Mesothelial cell of epicardium (in vitro differentiated cells): ENCODE results near the gene GPR155. TPM values are rescaled to one million over a fixed set of nuclear protein-coding genes. Genes with fewer than 3 reads are reported as not detected.
"Not testable (repeated sequence)": the region's sequence is repeated elsewhere in the genome, so short reads cannot be mapped to it uniquely, and the experiment has no call there.

Experiments used
- DNase-seq, 2 experiments: peaks; one replicate each; pipeline ENCODE4 v3.0.0; 2021; ENCODE audit warnings: low spot score in 2 of 2; ENCODE audit not compliant: unreplicated experiment in 2 of 2
- H3K27ac Mint-ChIP-seq: 2 replicates; pipeline ENCODE4 v1.8.0; 2021; ENCODE audit warnings: mixed read lengths
- H3K27me3 Mint-ChIP-seq: 2 replicates; pipeline ENCODE4 v1.8.0; 2021; ENCODE audit warnings: low read depth, mixed read lengths
- H3K36me3 Mint-ChIP-seq: 2 replicates; pipeline ENCODE4 v1.8.0; 2021; ENCODE audit warnings: mixed read lengths
- H3K4me1 Mint-ChIP-seq: 2 replicates; pipeline ENCODE4 v1.8.0; 2021; ENCODE audit warnings: mixed read lengths
- H3K4me3 Mint-ChIP-seq: 2 replicates; pipeline ENCODE4 v1.8.0; 2021; ENCODE audit warnings: mild to moderate bottlenecking, moderate library complexity, mixed read lengths
- H3K9me3 Mint-ChIP-seq: 2 replicates; pipeline ENCODE4 v1.8.0; 2021; ENCODE audit warnings: mixed read lengths
- CTCF ChIP-seq: fragments of 200-600 bp; sonication (generic); IDR thresholded peaks from one replicate; pipeline ENCODE4 v1.5.0; 2021; ENCODE audit warnings: antibody characterized with exemption; ENCODE audit not compliant: unreplicated experiment
- total RNA-seq: library from RNA; stranded (reverse); gene quantifications from 3 replicates; pipeline ENCODE4 v1.2.1, GENCODE V29; 2021

Gene GPR155
- total RNA-seq, 1 donor from 2014 or later = 4.4 TPM

GRCh38 chr2:174495365-174496012 lies 8.7 kb upstream of the GPR155 start:
- Mint-ChIP-seq H3K4me3 (no peak overlapping the region), H3K27me3 (no peaks in the 10 kb centered on the region), H3K9me3 (no peaks in the 10 kb centered on the region), H3K4me1 (peaks cover 10% of the 10 kb centered on the region), H3K36me3 (no peaks in the 10 kb centered on the region), H3K27ac (peak overlapping the region; percentile 25)
- no peak for TF ChIP-seq CTCF
- no peak for DNase-seq

- DNase-seq = no peak
- H3K4me3 Mint-ChIP-seq = no peak overlapping the region
- no peak for TF ChIP-seq CTCF
- H3K27me3 Mint-ChIP-seq = peaks cover 2% of the 10 kb centered on the region
- H3K9me3 Mint-ChIP-seq = peaks cover 3% of the 10 kb centered on the region
- peaks cover 10% of the 10 kb centered on the region for H3K4me1 Mint-ChIP-seq
- no peak overlapping the region for H3K27ac Mint-ChIP-seq
- no peaks in the 10 kb centered on the region for H3K36me3 Mint-ChIP-seq
Measured at GRCh38 chr2:174493549-174494331, 6.9 kb upstream of the GPR155 start.

GRCh38 chr2:174492963-174493431 lies 6.2 kb upstream of the GPR155 start:
- Mint-ChIP-seq H3K4me3 (no peak overlapping the region), H3K27ac (no peak overlapping the region), H3K36me3 (no peaks in the 10 kb centered on the region), H3K9me3 (peaks cover 4% of the 10 kb centered on the region), H3K27me3 (peaks cover 2% of the 10 kb centered on the region), H3K4me1 (peaks cover 10% of the 10 kb centered on the region)
- no peak for TF ChIP-seq CTCF
- DNase-seq = no peak

GRCh38 chr2:174491947-174492346 lies 5.1 kb upstream of the GPR155 start:
- no peak for TF ChIP-seq CTCF
- H3K27me3 Mint-ChIP-seq = peaks cover 2% of the 10 kb centered on the region
- H3K4me3 Mint-ChIP-seq = no peak overlapping the region
- DNase-seq = no peak
- H3K27ac Mint-ChIP-seq = no peak overlapping the region
- no peaks in the 10 kb centered on the region for H3K36me3 Mint-ChIP-seq
- peaks cover 4% of the 10 kb centered on the region for H3K9me3 Mint-ChIP-seq
- H3K4me1 Mint-ChIP-seq = peaks cover 10% of the 10 kb centered on the region

GRCh38 chr2:174490051-174490450 lies 3.2 kb upstream of the GPR155 start:
- DNase-seq = no peak
- Mint-ChIP-seq H3K4me3 (no peak overlapping the region), H3K36me3 (no peaks in the 10 kb centered on the region), H3K9me3 (peaks cover 4% of the 10 kb centered on the region), H3K27ac (no peak overlapping the region), H3K27me3 (peaks cover 2% of the 10 kb centered on the region), H3K4me1 (peaks cover 10% of the 10 kb centered on the region)
- no peak for TF ChIP-seq CTCF

GRCh38 chr2:174489520-174489919 lies 2.7 kb upstream of the GPR155 start:
- not testable (repeated sequence) for H3K27me3 Mint-ChIP-seq, H3K36me3 Mint-ChIP-seq, DNase-seq, H3K27ac Mint-ChIP-seq, H3K9me3 Mint-ChIP-seq, H3K4me3 Mint-ChIP-seq
- peaks cover 13% of the 10 kb centered on the region for H3K4me1 Mint-ChIP-seq
